HCEC 1CT (cell line): ENCODE measurements around the gene UBE2V1.
"Not testable (repeated sequence)": the region's sequence is repeated elsewhere in the genome, so short reads cannot be mapped to it uniquely, and the experiment has no call there.

Source experiments
- DNase-seq: peaks from one replicate; pipeline ENCODE4 v3.0.0-alpha.2; 2017

UBE2V1 gene

GRCh38 chr20:50112512-50113419 is at the start of gene UBE2V1:
Gene UBE2V1 (minus strand): TSS chr20:50113150. CDS start chr20:50113128, 22 bp downstream.
- DNase-seq: peak; percentile 86

GRCh38 chr20:50161494-50161893 is 48.5 kb upstream of the UBE2V1 start:
- not testable (repeated sequence) for DNase-seq

- DNase-seq: peak; percentile 94
Observed at GRCh38 chr20:50153500-50154377, 40.8 kb upstream of the UBE2V1 start, which contains the start of gene PEDS1. Gene PEDS1 (minus strand): TSS chr20:50153723. CDS start chr20:50153637, 86 bp downstream.

GRCh38 chr20:50153153-50153499 is 40.2 kb upstream of the UBE2V1 start:
- DNase-seq: no peak

GRCh38 chr20:50152394-50153152 is 39.6 kb upstream of the UBE2V1 start:
- DNase-seq: no peak

GRCh38 chr20:50151034-50151743 is 38.2 kb upstream of the UBE2V1 start:
- DNase-seq: no peak

GRCh38 chr20:50149481-50150254 is 36.7 kb upstream of the UBE2V1 start:
- DNase-seq: no peak

GRCh38 chr20:50146732-50147662 is 34.0 kb upstream of the UBE2V1 start:
- no peak for DNase-seq

GRCh38 chr20:50146214-50146613 is 33.3 kb upstream of the UBE2V1 start:
- no peak for DNase-seq

GRCh38 chr20:50145566-50145965 is 32.6 kb upstream of the UBE2V1 start:
- no peak for DNase-seq

- peak; percentile 95 for DNase-seq
Observed at GRCh38 chr20:50144362-50144761, 31.4 kb upstream of the UBE2V1 start.

- no peak for DNase-seq
Observed at GRCh38 chr20:50142812-50143211, 29.9 kb upstream of the UBE2V1 start.

- DNase-seq: no peak
Observed at GRCh38 chr20:50141811-50142561, 29.0 kb upstream of the UBE2V1 start.

GRCh38 chr20:50141018-50141675 is 28.2 kb upstream of the UBE2V1 start:
- DNase-seq: no peak

GRCh38 chr20:50140339-50140859 is 27.4 kb upstream of the UBE2V1 start:
- DNase-seq: no peak

GRCh38 chr20:50138479-50139393 is 25.8 kb upstream of the UBE2V1 start:
- DNase-seq: no peak

- DNase-seq: no peak
Observed at GRCh38 chr20:50138120-50138478, 25.1 kb upstream of the UBE2V1 start.

- DNase-seq: not testable (repeated sequence)
Observed at GRCh38 chr20:50137702-50138101, 24.8 kb upstream of the UBE2V1 start.
